ENCODE measurements around the gene CD79A.

The CD79A gene

DNA sequence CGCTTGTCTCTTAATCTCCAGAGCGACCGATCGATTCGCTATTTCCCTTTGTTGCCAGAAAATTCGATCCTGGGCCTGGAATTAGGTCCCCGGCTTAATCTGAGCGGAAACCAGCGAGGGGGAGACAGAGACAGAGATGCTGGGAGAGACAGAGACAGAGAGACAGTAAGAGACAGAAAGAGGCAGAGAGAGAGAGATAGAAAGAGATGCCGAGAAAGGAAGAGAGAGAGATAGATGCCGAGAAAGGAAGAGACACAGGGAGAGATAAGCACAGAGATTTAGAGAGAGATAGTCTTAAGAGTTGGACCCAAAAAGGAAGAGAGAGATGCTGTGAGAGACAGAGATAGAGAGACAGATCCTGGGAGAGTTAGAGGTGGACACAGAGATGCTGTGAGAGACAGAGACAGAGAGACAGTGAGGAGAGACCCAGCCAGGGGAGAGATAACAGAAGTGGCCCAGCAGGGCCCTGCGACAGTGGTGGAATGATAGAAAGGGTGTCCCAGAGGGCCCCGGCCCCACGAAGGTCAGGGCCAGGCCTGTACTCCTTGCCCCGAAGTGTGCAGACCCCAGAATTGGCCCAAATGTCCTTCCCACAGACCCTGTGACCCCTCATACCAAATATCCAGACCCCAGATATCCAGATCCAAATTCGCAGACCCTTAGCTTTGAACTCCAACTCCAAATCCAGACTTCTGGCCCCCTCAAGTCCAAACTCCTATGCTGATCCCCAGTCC is 49.9 kb downstream of the CD79A start:
- TF ChIP-seq, protein P1, sequence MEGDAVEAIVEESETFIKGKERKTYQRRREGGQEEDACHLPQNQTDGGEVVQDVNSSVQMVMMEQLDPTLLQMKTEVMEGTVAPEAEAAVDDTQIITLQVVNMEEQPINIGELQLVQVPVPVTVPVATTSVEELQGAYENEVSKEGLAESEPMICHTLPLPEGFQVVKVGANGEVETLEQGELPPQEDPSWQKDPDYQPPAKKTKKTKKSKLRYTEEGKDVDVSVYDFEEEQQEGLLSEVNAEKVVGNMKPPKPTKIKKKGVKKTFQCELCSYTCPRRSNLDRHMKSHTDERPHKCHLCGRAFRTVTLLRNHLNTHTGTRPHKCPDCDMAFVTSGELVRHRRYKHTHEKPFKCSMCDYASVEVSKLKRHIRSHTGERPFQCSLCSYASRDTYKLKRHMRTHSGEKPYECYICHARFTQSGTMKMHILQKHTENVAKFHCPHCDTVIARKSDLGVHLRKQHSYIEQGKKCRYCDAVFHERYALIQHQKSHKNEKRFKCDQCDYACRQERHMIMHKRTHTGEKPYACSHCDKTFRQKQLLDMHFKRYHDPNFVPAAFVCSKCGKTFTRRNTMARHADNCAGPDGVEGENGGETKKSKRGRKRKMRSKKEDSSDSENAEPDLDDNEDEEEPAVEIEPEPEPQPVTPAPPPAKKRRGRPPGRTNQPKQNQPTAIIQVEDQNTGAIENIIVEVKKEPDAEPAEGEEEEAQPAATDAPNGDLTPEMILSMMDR (IDR thresholded peaks at IDR 0.05; ENCODE audit: insufficient read depth, low read length, poor library complexity, severe bottlenecking), result no peak
- Histone ChIP-seq H3K36me3 (ENCODE audit: control insufficient read depth, insufficient read depth, low read length) (no peaks in the 10 kb centered on the region), H3K27me3 (replicated peaks; ENCODE audit: control insufficient read depth, insufficient read depth, low read length) (peaks cover 7% of the 10 kb centered on the region), H3K4me3 (replicated peaks; ENCODE audit: low read depth, low read length) (no peak overlapping the region)
- DNase-seq (ENCODE audit: extremely low read depth, insufficient read length), result no peak

DNA sequence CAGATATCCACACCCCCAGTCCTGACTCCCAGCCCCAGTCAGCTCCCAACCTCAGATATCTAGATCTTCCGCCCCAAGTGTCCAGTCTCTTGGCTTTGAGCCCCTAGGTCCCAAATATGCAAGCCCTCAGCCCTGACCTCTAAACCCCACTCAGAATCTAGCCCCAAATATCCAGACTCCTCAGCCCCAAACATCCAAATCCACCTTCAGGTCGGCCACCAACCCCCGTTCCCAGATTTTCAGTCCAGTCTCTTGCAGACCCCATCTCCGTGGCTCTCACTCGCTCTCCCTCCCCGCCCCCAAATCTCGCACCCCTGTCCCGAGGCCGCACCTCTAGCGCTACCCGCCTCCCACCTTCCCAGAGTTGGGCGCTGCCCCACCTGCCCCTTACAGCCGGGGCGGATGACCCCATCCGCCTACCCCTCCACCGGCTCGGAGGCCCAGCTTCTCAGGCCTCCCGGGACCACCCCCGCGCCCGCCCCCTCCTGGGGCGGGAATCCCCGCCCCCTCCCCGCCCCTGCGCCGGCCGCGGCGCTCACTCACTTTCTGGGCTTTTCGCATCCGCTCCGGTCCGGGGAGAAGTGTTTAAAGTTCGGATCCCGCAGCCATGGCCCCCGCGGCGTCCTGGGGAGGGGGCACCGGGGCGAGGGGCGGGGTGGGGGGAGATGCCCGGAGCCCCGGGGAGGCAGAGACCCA is 50.6 kb downstream of the CD79A start:
- TF ChIP-seq, protein P1 (IDR thresholded peaks at IDR 0.05; ENCODE audit: insufficient read depth, low read length, poor library complexity, severe bottlenecking), result no peak
- Histone ChIP-seq H3K27me3 (replicated peaks; ENCODE audit: control insufficient read depth, insufficient read depth, low read length) (peaks cover 7% of the 10 kb centered on the region), H3K36me3 (ENCODE audit: control insufficient read depth, insufficient read depth, low read length) (no peaks in the 10 kb centered on the region), H3K4me3 (replicated peaks; ENCODE audit: low read depth, low read length) (peak overlapping the region; percentile 52)
- DNase-seq (ENCODE audit: extremely low read depth, insufficient read length), result no peak

DNA sequence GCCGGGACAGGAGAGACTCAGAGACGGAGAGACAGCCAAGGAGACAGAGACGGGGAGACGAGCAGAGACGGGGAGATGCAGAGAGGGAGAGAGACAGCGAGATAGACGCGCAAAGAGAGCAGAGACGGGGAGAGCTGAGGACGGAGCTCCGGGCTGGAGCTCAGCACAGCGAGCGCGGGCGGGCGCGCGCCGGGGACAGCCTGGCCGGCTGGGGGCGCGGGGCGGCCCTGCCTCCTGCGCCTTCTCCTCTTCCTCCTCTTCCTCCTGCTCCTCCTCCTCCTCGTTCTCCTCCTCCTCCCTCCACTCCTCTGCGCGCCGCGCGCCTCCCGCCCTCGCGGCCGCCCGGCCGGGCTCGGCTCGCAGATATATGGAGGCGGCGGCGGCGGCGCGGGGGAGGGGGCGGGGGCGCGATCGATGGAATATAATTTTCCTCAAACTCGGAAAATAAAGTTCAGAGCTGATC is 51.2 kb downstream of the CD79A start, which contains the start of gene ERFL:
TSS of gene ERFL (minus strand) at position 229 of the 463 bp plus-strand sequence. CDS start 15,530 bp downstream, outside the sequence.
- peaks cover 7% of the 10 kb centered on the region for H3K27me3 ChIP-seq (replicated peaks; ENCODE audit: control insufficient read depth, insufficient read depth, low read length)
- TF ChIP-seq, protein P1 (IDR thresholded peaks at IDR 0.05; ENCODE audit: insufficient read depth, low read length, poor library complexity, severe bottlenecking), result no peak

DNA sequence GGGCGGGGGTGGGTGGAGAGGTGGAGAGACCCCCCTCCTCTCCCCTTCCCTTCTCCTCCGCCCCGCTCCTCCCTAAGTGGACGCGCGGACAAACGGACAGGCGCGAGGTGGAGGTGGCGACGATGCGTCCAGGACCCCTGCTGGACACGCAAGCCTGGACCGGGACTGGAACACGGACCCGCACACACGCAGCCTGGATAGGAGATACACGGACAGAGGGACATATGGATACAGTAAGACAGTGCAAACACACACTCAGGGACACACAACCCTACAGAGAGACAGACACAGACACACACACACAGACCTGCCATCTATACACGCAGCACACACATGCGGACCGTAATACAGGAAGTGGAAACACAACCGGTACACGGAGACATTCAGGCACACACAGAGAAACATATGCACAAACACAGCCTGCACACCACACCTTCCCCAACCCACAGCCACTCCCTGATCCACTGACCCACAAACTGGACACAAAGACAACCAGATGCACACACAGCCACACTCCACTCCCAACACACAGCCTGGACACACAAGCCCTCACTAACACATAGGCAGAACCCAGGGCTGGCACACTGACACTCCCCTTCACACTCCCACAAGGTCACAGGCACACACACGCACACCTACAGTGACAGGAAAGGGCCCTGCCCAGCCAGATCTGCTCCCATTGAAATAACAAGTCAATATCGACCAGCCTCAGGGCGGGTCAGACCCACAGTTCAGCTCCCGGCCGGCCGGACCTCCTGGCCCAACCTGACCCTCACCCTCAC is 51.9 kb downstream of the CD79A start:
- no peak for DNase-seq (ENCODE audit: extremely low read depth, insufficient read length)
- Histone ChIP-seq H3K27me3 (replicated peaks; ENCODE audit: control insufficient read depth, insufficient read depth, low read length) (peaks cover 7% of the 10 kb centered on the region), H3K36me3 (ENCODE audit: control insufficient read depth, insufficient read depth, low read length) (no peaks in the 10 kb centered on the region), H3K4me3 (replicated peaks; ENCODE audit: low read depth, low read length) (peak overlapping the region; percentile 47)
- TF ChIP-seq, protein P1 (IDR thresholded peaks at IDR 0.05; ENCODE audit: insufficient read depth, low read length, poor library complexity, severe bottlenecking), result no peak

More for the DNA sequence above, 51.2 kb downstream of the CD79A start, which contains the start of gene ERFL:
- DNase-seq (ENCODE audit: extremely low read depth, insufficient read length), result no peak
- no peaks in the 10 kb centered on the region for H3K36me3 ChIP-seq (ENCODE audit: control insufficient read depth, insufficient read depth, low read length)
- peak within 1 kb of the TSS; percentile 52 for H3K4me3 ChIP-seq (replicated peaks; ENCODE audit: low read depth, low read length)

DNA sequence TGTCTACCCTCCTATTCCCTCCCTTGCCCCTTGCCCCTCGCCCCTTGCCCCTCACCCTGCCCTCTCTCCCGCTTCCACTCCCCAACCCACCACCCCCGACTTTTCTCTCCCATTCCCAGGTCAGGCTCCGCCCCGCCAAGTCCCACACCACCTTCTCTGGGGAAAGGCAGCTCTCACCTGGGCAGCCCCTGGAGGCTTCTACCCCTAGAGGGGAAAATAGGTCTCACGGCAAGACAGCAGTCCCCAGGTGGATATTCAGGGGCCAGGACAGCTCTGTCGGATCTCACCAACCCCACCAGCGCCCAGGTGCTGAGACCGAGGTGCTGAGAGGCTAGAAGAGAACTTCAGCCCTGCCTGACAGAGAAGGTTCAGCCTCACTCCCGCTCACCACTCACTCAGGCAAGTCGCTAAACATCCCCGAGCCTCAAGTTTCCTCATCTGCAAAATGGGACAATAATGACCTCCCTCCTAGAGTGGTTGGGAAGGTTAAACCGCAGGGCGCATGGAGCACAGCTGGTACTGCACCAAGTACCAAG is 52.5 kb downstream of the CD79A start:
- TF ChIP-seq, protein P1 (IDR thresholded peaks at IDR 0.05; ENCODE audit: insufficient read depth, low read length, poor library complexity, severe bottlenecking), result no peak
- no peak for DNase-seq (ENCODE audit: extremely low read depth, insufficient read length)
- Histone ChIP-seq H3K4me3 (replicated peaks; ENCODE audit: low read depth, low read length) (no peak overlapping the region), H3K36me3 (ENCODE audit: control insufficient read depth, insufficient read depth, low read length) (no peaks in the 10 kb centered on the region), H3K27me3 (replicated peaks; ENCODE audit: control insufficient read depth, insufficient read depth, low read length) (peaks cover 7% of the 10 kb centered on the region)

All from GM06990 (cell line).